Measurements from ENCODE around the gene CRYBG2.
"Not testable (repeated sequence)": the region's sequence is repeated elsewhere in the genome, so short reads cannot be mapped to it uniquely, and the experiment has no call there.

Gene CRYBG2

GRCh38 chr1:26350343-26350700 is 3.6 kb downstream of the CRYBG2 start:
- no peak for DNase-seq

GRCh38 chr1:26349877-26350244 is 4.1 kb downstream of the CRYBG2 start:
- no peak for DNase-seq

DNA sequence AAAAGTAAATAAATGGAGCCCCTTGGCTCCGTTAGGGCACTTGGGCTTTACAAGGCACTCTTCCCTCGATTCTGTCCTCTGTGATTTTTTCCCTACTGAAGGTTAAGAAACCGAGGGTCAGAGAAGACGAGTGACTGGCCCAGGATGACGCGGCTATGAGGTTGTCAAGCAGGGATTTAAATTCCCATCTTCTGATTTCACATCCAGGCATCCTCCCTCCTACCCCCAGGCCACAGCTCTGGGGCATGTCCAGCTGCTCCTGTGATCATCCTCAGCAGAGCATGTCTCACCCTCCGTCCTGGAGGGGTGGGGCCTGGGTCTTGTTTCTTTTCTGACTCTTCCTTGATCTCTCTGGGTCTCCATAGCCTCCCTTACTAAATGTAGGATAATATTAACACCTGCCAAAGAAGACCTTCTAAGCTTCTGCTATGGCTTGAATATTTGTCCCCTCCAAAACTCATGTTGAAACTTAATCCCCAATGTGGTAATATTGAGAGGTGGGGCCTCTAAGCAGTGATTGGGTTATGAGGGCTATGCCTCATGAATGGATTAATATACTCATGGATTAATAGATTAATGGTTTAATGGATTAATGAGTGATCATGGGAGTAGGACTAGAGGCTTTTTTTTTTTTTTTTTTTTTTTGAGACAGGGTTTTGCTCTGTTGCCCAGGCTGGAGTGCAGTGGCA is 4.6 kb downstream of the CRYBG2 start:
- DNase-seq, result no peak

- DNase-seq, result no peak
Observed at GRCh38 chr1:26346274-26347033, 7.5 kb downstream of the CRYBG2 start.

DNA sequence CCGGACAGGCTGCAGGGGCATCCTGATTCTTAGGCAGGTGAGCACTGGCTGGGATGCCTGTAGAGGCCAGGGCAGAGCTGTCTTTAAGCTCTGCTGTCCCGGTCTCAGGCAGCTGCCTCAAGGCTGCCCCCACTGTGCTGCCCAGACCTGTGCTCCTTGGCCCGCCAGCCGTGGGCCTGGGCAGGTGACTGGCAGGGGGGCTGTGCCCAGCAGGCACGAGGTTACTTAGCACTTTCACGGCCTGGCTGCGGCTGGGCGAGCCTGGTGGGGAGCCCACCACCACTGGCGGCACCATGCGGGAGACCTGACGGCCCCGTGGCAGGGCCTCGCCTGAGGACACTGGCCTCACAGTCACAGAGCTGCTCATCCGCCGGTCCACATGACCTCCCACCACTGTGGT is 8.2 kb downstream of the CRYBG2 start:
- no peak for DNase-seq

- DNase-seq, result no peak
Observed at GRCh38 chr1:26344147-26344920, 9.6 kb downstream of the CRYBG2 start.

GRCh38 chr1:26340047-26340481 is 13.9 kb downstream of the CRYBG2 start:
- no peak for DNase-seq

DNA sequence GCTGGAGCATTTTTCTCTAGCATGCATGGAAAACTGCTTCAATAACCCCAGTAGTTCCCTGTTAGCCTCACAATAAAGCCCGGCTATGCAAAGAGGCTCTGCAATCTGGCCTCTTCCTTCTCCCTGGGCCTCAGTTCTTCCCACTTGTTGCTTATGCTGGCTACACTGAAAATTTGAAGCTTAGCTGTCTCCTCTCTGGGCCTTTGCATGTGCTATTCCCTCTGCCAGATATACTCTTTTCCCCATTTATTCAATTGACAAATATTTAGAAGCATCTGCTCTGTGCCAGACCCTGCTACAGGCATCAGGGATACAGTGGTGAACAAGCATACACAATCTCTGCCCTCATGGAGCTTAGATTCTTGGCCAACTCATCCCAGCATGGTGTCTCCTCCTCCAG is 15.3 kb downstream of the CRYBG2 start:
- DNase-seq, result peak; percentile 46

DNA sequence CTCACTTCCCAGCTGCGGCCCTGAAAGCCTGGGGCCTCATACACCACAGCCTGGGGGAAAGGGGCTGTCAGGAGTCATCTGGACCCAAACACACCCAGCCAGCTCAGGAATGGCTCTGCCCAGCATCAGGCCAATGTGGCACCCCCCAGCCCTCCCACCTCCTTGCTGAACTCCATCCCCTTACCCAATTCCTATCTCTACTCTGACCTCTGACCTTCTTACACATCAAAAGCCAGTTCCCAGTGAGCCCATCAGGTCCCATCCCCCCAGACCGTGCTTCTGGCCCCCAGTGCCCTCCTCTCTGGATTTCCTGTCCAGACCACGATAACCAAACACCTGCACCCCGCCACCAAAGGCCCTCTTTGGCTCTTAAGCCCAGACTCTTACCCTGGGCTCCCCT is 16.3 kb downstream of the CRYBG2 start:
- DNase-seq, result no peak

DNA sequence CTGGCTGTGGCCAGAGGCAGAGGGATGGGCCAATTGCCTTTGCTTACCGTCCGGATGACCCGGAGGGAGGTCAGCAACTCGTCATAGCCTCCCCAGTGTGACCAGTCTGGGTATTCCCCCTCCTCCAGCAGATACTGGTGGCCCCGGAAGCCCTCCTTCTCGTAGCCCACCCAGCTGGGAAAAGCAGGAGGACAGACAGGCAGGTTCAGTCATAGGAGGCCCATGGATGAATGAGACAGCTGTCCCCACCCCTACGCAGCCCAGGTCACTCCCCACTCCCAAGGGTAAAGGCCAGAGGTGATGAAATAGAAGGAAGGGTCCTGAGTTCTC is 16.8 kb downstream of the CRYBG2 start:
- no peak for DNase-seq

DNA sequence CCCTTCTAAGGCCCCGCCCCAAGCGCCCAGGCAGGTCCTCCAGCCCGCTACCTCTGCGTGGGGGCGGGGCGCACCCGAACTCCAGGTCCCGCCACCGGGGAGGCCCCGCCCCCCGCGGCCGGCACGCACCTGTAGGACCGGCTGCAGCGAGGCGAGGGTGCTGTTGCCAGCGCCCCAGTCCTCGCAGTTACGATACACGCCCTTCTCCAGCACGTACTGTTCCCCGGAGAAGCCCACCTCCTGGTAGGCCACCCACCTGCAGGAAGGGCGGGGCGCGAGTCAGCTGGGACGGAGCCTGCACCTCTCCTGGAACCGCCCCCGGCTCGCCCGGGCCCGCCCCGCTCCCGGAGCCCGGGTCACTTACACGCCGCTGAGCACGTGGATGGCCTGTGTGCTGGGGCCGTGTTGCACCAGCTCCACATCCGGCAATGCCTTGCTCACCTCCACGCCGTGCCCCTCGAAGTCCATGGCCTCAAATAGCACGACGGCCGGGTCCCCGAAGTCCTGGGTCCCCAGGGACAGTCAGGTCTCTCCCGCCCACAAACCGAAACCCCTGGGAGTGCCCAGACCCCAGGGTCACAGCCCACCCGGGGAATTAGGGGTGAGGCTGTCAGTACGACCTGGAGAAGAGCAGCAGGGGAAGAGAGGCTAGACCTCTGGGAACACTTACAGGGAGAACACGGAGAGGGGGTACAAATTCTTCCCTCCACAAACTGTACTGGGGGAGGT is 17.3 kb downstream of the CRYBG2 start:
- DNase-seq, result peak; percentile 87

- peak; percentile 22 for DNase-seq
Observed at GRCh38 chr1:26335774-26336476, 18.0 kb downstream of the CRYBG2 start.

- not testable (repeated sequence) for DNase-seq
Observed at GRCh38 chr1:26333312-26333711, 20.6 kb downstream of the CRYBG2 start.

DNA sequence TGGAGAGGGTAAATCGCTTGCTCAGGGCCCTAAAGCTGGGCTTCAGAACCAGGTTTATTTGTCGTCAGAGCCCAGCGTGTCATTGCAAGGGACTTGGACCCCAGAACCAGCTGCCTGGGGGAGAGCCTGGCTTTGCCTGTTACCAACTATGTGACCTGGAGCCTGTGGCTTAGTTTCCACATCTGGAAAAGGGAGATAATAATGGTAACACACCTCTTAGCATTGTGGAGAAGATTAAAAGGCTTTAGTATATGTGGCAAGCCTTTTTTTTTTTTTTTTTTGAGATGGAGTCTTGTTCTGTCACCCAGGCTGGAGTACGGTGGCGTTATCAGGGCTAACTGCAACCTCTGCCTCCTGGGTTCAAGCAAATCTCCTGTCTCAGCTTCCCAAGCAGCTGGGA is 23.7 kb downstream of the CRYBG2 start:
- DNase-seq, result no peak

GRCh38 chr1:26329380-26329779 is 24.6 kb downstream of the CRYBG2 start:
- not testable (repeated sequence) for DNase-seq

DNA sequence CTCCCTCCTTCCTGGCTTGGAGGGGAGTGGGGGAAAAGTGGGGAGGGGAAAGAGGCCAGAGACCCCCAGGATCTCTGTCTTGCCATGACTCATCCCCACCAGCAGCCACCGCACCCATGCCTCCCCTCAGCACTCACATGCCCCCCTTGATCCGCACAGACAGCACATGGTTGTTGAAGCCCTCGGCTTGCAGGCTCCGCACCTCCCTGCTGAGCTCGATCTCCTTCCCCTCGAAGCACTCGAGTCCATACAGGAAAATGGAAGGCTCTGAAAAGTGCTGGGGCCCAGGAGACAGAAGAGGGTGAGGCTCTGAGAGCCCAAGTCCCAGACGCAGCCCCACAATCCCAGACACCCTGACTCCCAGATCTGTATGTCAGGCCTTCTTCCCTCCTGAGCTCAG is 25.3 kb downstream of the CRYBG2 start:
- no peak for DNase-seq

- DNase-seq, result peak; percentile 56
Observed at GRCh38 chr1:26327956-26328362, 26.0 kb downstream of the CRYBG2 start.

DNA sequence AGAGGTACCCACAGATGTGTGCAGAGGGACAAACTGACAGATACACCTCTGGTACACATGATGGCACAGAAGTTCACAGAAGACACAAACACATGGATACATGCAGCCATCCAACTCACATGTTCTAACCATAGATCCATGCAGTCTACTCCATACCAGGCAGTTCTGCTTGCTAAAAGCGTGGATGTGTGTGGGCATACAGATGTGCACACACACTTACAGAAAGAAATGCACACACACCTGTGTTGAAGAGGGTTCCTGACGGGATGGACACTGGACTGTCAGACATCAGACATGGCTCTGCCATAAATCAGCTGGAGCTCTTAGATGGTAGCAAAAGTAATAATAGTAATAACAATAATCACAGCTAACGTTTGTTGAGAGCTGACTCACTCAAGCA is 29.4 kb downstream of the CRYBG2 start:
- DNase-seq, result no peak

GRCh38 chr1:26323382-26323781 is 30.5 kb downstream of the CRYBG2 start:
- DNase-seq, result no peak

DNA sequence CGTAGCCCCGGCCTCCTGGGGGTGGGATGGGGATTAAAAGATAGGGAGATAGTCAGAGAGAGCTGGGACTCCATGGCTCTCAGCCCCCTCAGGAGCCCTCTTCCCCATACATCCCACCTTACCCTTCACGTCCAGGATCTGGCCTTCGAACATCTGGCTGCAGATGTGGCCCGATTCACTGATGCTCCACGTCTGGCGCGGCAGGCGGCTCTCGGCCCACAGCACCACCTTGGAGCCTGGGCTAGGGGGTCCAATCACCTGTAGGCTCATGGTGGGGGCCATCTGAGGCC is 31.9 kb downstream of the CRYBG2 start:
- no peak for DNase-seq

DNA sequence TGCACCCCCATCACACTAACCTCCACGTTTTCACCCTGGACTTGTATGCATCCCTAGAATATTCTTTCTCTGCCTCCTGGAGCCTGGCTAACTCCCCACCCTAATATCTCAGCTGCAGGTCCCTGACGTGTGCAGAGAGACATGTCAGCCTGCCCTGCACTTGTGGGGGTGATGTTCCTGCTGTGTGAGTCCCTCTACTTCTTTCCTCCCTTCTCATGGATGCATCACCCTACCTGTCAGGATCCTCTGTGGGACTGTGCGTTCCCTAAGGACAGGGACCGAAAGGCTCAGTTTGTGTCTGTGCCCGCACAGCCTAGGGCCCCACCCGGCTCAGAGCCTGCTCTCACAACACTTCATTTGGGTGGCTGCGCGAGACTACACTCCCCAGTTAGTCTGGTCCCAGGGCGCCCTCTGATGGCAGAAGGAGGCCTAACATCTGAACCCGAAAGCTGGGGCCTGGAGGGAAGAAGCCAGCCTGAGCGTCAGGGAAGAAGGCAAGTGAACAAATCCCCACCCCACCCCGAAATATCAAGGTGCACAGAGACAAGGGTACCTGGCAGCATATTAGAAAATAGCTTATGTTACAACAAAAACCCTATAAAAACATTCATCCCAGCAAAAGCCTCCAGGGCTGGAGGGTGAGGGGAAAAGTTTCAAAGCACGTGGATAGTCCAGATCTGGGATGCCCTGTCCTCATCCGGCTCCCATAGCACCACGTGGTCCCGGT is 32.5 kb downstream of the CRYBG2 start:
- DNase-seq, result peak; percentile 62

DNA sequence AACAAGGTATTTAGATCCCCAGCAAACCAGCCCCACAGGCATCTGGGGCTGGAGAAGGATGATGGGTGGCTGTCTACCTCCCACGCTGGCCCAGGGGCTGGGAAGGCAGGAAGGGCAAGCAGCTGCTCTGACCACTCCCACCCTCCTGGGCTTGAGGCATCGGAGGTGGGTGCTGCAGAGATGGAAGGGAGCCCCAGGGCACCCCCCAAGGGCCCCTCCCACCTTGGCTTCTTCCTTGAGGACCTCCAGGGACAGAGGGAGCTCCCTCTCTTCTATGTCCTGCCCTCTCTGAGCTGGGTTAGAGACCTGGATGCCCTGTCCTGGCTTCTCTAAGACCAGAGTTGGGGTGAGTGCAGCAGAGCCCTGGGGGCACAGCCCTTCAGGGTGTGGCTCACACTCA is 33.0 kb downstream of the CRYBG2 start:
- no peak for DNase-seq
